NCI-H510A (cell line): ENCODE results near the gene CRIP2.

Experiments
- DNase-seq: peaks from one replicate; lab custom pipeline; 2025; lab: John Stamatoyannopoulos, UW

CRIP2 gene

DNA sequence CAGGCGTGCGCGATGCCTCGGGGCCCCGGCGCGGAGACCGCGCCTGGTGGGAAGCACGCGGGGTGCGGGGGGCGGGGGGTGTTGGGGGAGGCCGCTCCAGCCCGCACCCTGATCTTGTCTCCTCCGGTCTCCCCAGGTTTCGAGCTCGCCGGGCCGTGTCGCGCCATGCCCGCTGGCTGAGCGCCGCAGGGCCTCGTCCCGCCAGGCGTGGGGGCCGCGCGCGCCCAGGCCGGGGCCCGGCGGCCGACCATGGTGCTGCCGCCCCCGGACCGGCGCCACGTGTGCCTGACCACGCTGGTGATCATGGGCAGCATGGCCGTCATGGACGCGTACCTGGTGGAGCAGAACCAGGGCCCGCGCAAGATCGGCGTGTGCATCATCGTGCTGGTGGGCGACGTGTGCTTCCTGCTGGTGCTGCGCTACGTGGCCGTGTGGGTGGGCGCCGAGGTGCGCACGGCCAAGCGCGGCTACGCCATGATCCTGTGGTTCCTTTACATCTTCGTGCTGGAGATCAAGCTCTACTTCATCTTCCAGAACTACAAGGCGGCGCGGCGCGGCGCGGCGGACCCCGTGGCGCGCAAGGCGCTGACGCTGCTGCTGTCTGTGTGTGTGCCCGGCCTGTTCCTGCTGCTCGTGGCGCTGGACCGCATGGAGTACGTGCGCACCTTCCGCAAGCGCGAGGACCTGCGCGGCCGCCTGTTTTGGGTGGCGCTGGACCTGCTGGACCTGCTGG is 54.1 kb downstream of the CRIP2 start:
- DNase-seq = no peak

DNA sequence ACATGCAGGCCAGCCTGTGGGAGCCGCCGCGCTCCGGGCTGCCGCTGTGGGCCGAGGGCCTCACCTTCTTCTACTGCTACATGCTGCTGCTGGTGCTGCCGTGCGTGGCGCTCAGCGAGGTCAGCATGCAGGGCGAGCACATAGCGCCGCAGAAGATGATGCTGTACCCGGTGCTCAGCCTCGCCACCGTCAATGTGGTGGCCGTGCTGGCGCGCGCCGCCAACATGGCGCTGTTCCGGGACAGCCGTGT is 54.6 kb downstream of the CRIP2 start:
- DNase-seq = no peak
